GM03348 (cell line): ENCODE data around the gene MFAP3L.

Experiments
- DNase-seq: peaks from one replicate; pipeline ENCODE4 v3.0.0; 2012; ENCODE audit warnings: low spot score

The MFAP3L gene

GRCh38 chr4:169941141-169941540, 85.1 kb downstream of the MFAP3L start:
- no peak for DNase-seq

- no peak for DNase-seq
Observed at GRCh38 chr4:169940460-169940859, 85.7 kb downstream of the MFAP3L start.
